ENCODE measurements around the gene CNTNAP5. TPM values are rescaled to one million over a fixed set of nuclear protein-coding genes. Genes with fewer than 3 reads are reported as not detected.

Gene CNTNAP5
- total and polyA plus RNA-seq, 2 of the 13 experiments (the other 11 are each of a cell fraction or from before 2014, with no cell fraction given): not detected

GRCh38 chr2:124122340-124122739, 97.3 kb downstream of the CNTNAP5 start (continued):
- TF ChIP-seq GPBP1L1 (CRISPR knock-in tag; IDR thresholded peaks at IDR 0.05): no peak

- 28% methylated on average over 5 of the region's 5 CpGs for WGBS (ENCODE audit: low lambda C conversion rate)
- CTCF ChIA-PET (ENCODE audit: low intra/inter-chr PET ratio, low total read pairs): no interaction called here
- no peak for TF ChIP-seq KLF11 (CRISPR knock-in tag; IDR thresholded peaks at IDR 0.05)
- TF ChIP-seq ZNF253 (CRISPR knock-in tag; IDR thresholded peaks at IDR 0.05; ENCODE audit: borderline replicate concordance): no peak
- no peak for TF ChIP-seq ZNF512B (CRISPR knock-in tag; IDR thresholded peaks at IDR 0.05; ENCODE audit: borderline replicate concordance)
- no peak for TF ChIP-seq ZFAT (CRISPR knock-in tag; conservative IDR thresholded peaks at IDR 0.05)
- no peak for TF ChIP-seq MIER3 (CRISPR knock-in tag; IDR thresholded peaks at IDR 0.05; ENCODE audit: borderline replicate concordance)
- TF ChIP-seq PAX8 (CRISPR knock-in tag; IDR thresholded peaks at IDR 0.05; ENCODE audit: borderline replicate concordance): no peak
- no peak for TF ChIP-seq CREM (IDR thresholded peaks at IDR 0.05)
- no peak for TF ChIP-seq CREM (CRISPR knock-in tag; IDR thresholded peaks at IDR 0.05)
- TF ChIP-seq ZNF430 (CRISPR knock-in tag; IDR thresholded peaks at IDR 0.05): no peak
- TF ChIP-seq RORA (CRISPR knock-in tag; IDR thresholded peaks at IDR 0.05): no peak
- TF ChIP-seq ZNF121 (CRISPR knock-in tag; IDR thresholded peaks at IDR 0.05): no peak
- TF ChIP-seq PRMT3 (CRISPR knock-in tag; IDR thresholded peaks at IDR 0.05; ENCODE audit: borderline replicate concordance, low read depth): no peak
- TF ChIP-seq GABPA (IDR thresholded peaks at IDR 0.05; ENCODE audit: low read depth, low read length): no peak
- TF ChIP-seq GABPA (CRISPR knock-in tag; IDR thresholded peaks at IDR 0.05; ENCODE audit: low read depth): no peak
- no peak for TF ChIP-seq BCL6 (CRISPR knock-in tag; IDR thresholded peaks at IDR 0.05)
- no peak for TF ChIP-seq ZXDC (CRISPR knock-in tag; IDR thresholded peaks at IDR 0.05)
- no peak for TF ChIP-seq ZNF563 (CRISPR knock-in tag; IDR thresholded peaks at IDR 0.05)
- TF ChIP-seq ETV5 (CRISPR knock-in tag; IDR thresholded peaks at IDR 0.05; ENCODE audit: borderline replicate concordance): no peak
- TF ChIP-seq HDAC2 (CRISPR knock-in tag; IDR thresholded peaks at IDR 0.05): no peak
Observed at GRCh38 chr2:124131276-124131675, 106.2 kb downstream of the CNTNAP5 start.

More at GRCh38 chr2:124131276-124131675, 106.2 kb downstream of the CNTNAP5 start:
- FAIRE-seq: no peak
- no peaks in the 10 kb centered on the region for H3K9me3 ChIP-seq (ENCODE audit: low read length)
- H2AFZ ChIP-seq (ENCODE audit: low read length): no peak overlapping the region
- H3K4me3 ChIP-seq (replicated peaks in 1 of 3; ENCODE audit: insufficient read depth in 1 of 3, low read depth in 2 of 3, low read length in 3 of 3): no peak overlapping the region
- no TSS peak for BruUV-seq (replicated peaks)
- no peaks in the 10 kb centered on the region for H3K27me3 ChIP-seq (ENCODE audit: control insufficient read depth in 1 of 2, insufficient read depth in 2 of 2, low read length in 2 of 2)
- no peak overlapping the region for H3K4me2 ChIP-seq (ENCODE audit: low read depth, low read length)
- in situ Hi-C loops (cut with HindIII; ENCODE audit: extremely low pct_ligation_motif_present, low pct_unique_long_range_greater_than_20kb) (no loop called here), intact Hi-C loops (cut with micrococcal nuclease; ENCODE audit: unreplicated experiment) (no loop called here)
- no peaks in the 10 kb centered on the region for H3K79me2 ChIP-seq (ENCODE audit: insufficient read depth, low read length)
- POLR2A ChIA-PET: no interaction called here
- no peaks in the 10 kb centered on the region for H3K36me3 ChIP-seq (replicated peaks in 1 of 2; ENCODE audit: control insufficient read depth in 1 of 2, insufficient read depth in 2 of 2, low read length in 2 of 2)
- no peak overlapping the region for H3K9ac ChIP-seq (ENCODE audit: insufficient read depth, low read depth, low read length)
- ATAC-seq: no peak
- H3K4me1 ChIP-seq (ENCODE audit: insufficient read depth, low read length): no peaks in the 10 kb centered on the region
- H4K20me1 ChIP-seq (ENCODE audit: insufficient read depth, low read length): no peaks in the 10 kb centered on the region
- DNase-seq (ENCODE audit: low spot score): no peak
- H3K27ac ChIP-seq (ENCODE audit: extremely low read length, insufficient read depth, low read length): no peak overlapping the region
